Smooth muscle cell (in vitro differentiated cells): ENCODE measurements around the gene ZNF185. TPM values are rescaled to one million over a fixed set of nuclear protein-coding genes. Genes with fewer than 3 reads are reported as not detected.

ENCODE experiments used
- DNase-seq: peaks from one replicate; lab custom pipeline; 2025; ENCODE audit not compliant: unreplicated experiment; lab: John Stamatoyannopoulos, UW
- H2AFZ ChIP-seq: fragments of 200-600 bp; sonication (generic); 2 replicates; pipeline ENCODE4 v1.6.0; 2016; ENCODE audit warnings: antibody characterized with exemption, low read depth, mild to moderate bottlenecking
- H3F3A ChIP-seq: fragments of 200-600 bp; sonication (generic); 2 replicates; pipeline ENCODE4 v1.6.0; 2017; ENCODE audit warnings: antibody characterized with exemption, low read depth
- H3K27ac ChIP-seq: fragments of 200-600 bp; sonication (generic); 2 replicates; pipeline ENCODE4 v1.5.1; 2016; ENCODE audit warnings: low read depth, mild to moderate bottlenecking
- H3K27me3 ChIP-seq: fragments of 200-600 bp; sonication (generic); 2 replicates; pipeline ENCODE4 v1.6.1; 2016; ENCODE audit warnings: low read depth, mild to moderate bottlenecking
- H3K36me3 ChIP-seq: fragments of 200-600 bp; sonication (generic); 2 replicates; pipeline ENCODE4 v1.5.1; 2016; ENCODE audit warnings: low read depth
- H3K4me1 ChIP-seq: fragments of 200-600 bp; sonication (generic); 2 replicates; pipeline ENCODE4 v1.5.1; 2016; ENCODE audit warnings: low read depth
- H3K4me2 ChIP-seq: fragments of 200-600 bp; sonication (generic); 2 replicates; pipeline ENCODE4 v1.6.0; 2016; ENCODE audit warnings: mild to moderate bottlenecking
- H3K4me3 ChIP-seq: fragments of 200-600 bp; sonication (generic); 2 replicates; pipeline ENCODE4 v1.5.1; 2016; ENCODE audit warnings: mild to moderate bottlenecking
- H3K79me2 ChIP-seq: fragments of 200-600 bp; sonication (generic); 2 replicates; pipeline ENCODE4 v1.6.0; 2016; ENCODE audit warnings: low read depth, mild to moderate bottlenecking
- H3K9ac ChIP-seq: fragments of 200-600 bp; sonication (generic); 2 replicates; pipeline ENCODE4 v1.6.0; 2016; ENCODE audit warnings: low read depth
- H3K9me3 ChIP-seq: fragments of 200-600 bp; sonication (generic); replicated peaks from 2 replicates; pipeline ENCODE4 v1.5.1; 2016; ENCODE audit warnings: low read depth
- H4K20me1 ChIP-seq: fragments of 200-600 bp; sonication (generic); 2 replicates; pipeline ENCODE4 v1.6.0; 2016; ENCODE audit warnings: low read depth
- CTCF ChIP-seq: fragments of 200-600 bp; sonication (generic); IDR thresholded peaks from 2 replicates; pipeline ENCODE4 v1.5.1; 2017; ENCODE audit warnings: borderline replicate concordance, mild to moderate bottlenecking, antibody characterized with exemption; ENCODE audit not compliant: insufficient read depth, poor library complexity, severe bottlenecking
- WGBS: methylation state at CpG from one replicate; pipeline ENCODE4 v1.1.7; 2016; ENCODE audit warnings: low lambda C conversion rate; 5-methylcytosine and 5-hydroxymethylcytosine counted together
- polyA plus RNA-seq: library from polyadenylated mRNA; unstranded; fragments of >200 nt; fragmentation: Nextera tagmentation; extraction: Ambion mirVana; gene quantifications from 2 replicates; pipeline ENCODE4 v1.2.1, GENCODE V29; 2016
- total RNA-seq: library from RNA; depleted of rRNA; stranded (reverse); fragments of >200 nt; gene quantifications from 2 replicates; pipeline ENCODE4 v1.2.3, GENCODE V29; 2014

The ZNF185 gene
- total and polyA plus RNA-seq, 2 experiments from 2014 or later = 7.2 to 12.3 TPM

- Histone ChIP-seq H3K9ac (no peak overlapping the region), H3K4me2 (no peak overlapping the region), H3K79me2 (no peaks in the 10 kb centered on the region), H3K4me1 (peaks cover 3% of the 10 kb centered on the region), H3K36me3 (no peaks in the 10 kb centered on the region), H3F3A (no peaks in the 10 kb centered on the region), H3K27me3 (no peaks in the 10 kb centered on the region), H2AFZ (no peak overlapping the region), H3K9me3 (no peaks in the 10 kb centered on the region), H3K27ac (no peak overlapping the region), H3K4me3 (no peak overlapping the region), H4K20me1 (no peaks in the 10 kb centered on the region)
- TF ChIP-seq CTCF = no peak
- DNase-seq = no peak
- whole genome bisulfite sequencing = 72% methylated on average over 22 of the region's 22 CpGs
These were observed 4.6 kb upstream of the ZNF185 start for GRCh38 chrX:152892999-152893891.

GRCh38 chrX:152893980-152894610 is 3.8 kb upstream of the ZNF185 start:
- WGBS = 76% methylated on average over 9 of the region's 9 CpGs
- no peak overlapping the region for H3K27ac ChIP-seq
- H3K4me2 ChIP-seq = no peak overlapping the region
- H3F3A ChIP-seq = no peaks in the 10 kb centered on the region
- no peaks in the 10 kb centered on the region for H3K9me3 ChIP-seq
- H3K4me3 ChIP-seq = no peak overlapping the region
- DNase-seq = no peak
- H4K20me1 ChIP-seq = no peaks in the 10 kb centered on the region
- no peaks in the 10 kb centered on the region for H3K36me3 ChIP-seq
- H3K9ac ChIP-seq = no peak overlapping the region
- no peak for TF ChIP-seq CTCF
- H3K79me2 ChIP-seq = no peaks in the 10 kb centered on the region
- H3K4me1 ChIP-seq = peaks cover 3% of the 10 kb centered on the region
- H3K27me3 ChIP-seq = no peaks in the 10 kb centered on the region
- no peak overlapping the region for H2AFZ ChIP-seq

- Histone ChIP-seq H3K36me3 (no peaks in the 10 kb centered on the region), H2AFZ (no peak overlapping the region), H3K4me2 (no peak overlapping the region), H3K4me1 (peaks cover 3% of the 10 kb centered on the region), H3K9ac (no peak overlapping the region), H4K20me1 (no peaks in the 10 kb centered on the region), H3K9me3 (no peaks in the 10 kb centered on the region), H3K4me3 (no peak overlapping the region), H3K79me2 (no peaks in the 10 kb centered on the region), H3F3A (no peaks in the 10 kb centered on the region), H3K27me3 (no peaks in the 10 kb centered on the region), H3K27ac (no peak overlapping the region)
- no peak for DNase-seq
- TF ChIP-seq CTCF = no peak
- 87% methylated on average over 3 of the region's 3 CpGs for WGBS
These were observed 2.7 kb upstream of the ZNF185 start for GRCh38 chrX:152895121-152895520.
